ENCODE measurements around the gene MT1B.
"Not testable (repeated sequence)": the region's sequence is repeated elsewhere in the genome, so short reads cannot be mapped to it uniquely, and the experiment has no call there.

MT1B gene

GRCh38 chr16:56621665-56622445 lies 29.8 kb upstream of the MT1B start:
- DNase-seq, result not testable (repeated sequence)

DNA sequence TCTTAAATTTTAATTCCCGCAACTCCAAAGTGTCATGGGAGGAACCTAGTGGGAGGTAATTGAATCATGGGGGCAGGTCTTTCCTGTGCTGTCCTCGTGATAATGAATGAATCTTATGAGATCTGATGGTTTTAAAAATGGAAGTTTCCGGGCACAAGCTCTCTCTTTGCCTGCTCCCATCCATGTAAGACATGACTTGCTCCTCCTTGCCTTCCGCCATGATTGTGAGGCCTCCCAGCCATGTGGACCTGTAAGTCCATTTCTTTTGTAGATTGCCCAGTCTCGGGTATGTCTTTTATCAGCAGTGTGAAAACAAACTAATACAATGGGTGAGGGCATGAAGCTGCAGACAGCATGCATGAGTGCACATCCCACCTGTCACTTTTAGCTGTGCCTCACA lies 28.5 kb upstream of the MT1B start:
- DNase-seq, result not testable (repeated sequence)

- DNase-seq, result no peak
These were observed 28.0 kb upstream of the MT1B start for GRCh38 chr16:56623637-56624036.

- no peak for DNase-seq
These were observed 26.3 kb upstream of the MT1B start, which contains the start of gene MT1E for GRCh38 chr16:56625140-56625942. Gene MT1E (plus strand): TSS chr16:56625781. CDS start chr16:56625852, 71 bp downstream.

- no peak for DNase-seq
These were observed 25.6 kb upstream of the MT1B start for GRCh38 chr16:56625943-56626654.

DNA sequence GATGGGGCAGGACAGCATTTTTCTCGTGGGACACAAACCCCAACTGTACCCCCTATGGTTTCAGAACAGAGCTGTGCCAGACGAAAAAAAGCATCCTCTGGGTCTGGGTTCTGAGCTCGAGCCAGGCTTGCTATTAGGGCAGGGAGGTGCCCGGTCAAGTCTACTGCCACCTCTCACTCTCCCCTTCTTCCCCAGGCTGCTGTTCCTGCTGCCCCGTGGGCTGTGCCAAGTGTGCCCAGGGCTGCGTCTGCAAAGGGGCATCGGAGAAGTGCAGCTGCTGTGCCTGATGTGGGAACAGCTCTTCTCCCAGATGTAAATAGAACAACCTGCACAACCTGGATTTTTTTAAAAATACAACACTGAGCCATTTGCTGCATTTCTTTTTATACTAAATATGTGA lies 25.0 kb upstream of the MT1B start:
- DNase-seq, result no peak

DNA sequence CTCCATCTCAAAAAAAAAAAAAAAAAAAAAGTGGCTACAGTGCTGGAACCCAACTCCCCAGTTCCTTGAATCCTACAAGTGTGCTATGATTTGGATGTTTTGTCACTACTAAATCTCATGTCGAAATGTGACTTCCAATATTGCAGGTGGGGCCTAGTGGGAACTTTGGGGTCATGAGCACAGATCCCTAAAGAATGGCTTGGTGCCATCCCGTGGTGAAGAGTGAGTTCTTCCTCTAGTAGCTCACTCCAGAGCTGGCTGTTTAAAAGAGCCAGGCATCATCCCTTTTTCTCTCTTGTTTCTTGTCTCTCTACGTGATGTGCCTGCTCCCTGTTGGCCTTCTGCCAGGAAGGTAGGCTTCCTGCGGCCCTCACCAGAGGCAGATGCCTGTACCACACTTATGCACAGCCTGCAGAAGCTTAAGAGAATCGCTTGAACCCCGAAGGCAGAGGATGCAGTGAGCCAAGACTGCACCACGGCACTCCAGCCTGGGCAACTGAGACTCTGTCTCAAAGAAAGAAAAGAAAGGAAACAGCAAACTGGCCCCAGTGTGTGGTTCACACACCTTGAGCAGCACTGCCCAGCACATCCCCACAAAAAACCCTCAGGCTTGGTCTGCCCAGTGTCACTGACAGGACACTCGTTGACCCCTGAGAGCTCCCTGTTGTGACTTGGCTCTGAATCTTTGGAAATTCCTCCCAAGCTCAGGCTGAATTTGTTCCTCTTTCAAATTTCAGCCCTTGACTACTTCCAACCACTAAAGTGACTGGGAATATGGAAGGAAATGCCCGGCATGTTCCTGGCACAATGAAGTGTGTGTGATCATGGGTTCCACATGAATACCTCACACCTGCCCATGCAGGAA lies 23.0 kb upstream of the MT1B start:
- DNase-seq, result no peak

DNA sequence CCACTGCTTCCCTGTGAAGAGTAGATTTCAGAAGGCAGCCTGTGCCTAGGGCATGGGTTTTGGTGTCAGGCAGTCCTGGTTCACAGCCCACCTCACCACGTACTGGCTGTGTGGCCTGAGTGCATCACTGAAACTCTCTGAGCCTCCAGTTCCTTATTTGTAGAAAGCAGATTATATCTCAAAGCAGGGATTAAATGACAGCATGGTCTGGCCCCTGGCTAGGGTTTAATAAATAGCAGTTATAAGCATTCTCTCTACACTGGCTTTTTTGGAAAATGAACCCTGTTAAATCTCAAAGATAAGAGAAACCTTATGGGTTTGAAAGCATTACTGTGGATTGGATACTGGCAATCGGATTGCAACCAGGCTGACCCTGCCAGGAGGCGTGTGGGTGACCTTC lies 22.2 kb upstream of the MT1B start:
- DNase-seq, result no peak

DNA sequence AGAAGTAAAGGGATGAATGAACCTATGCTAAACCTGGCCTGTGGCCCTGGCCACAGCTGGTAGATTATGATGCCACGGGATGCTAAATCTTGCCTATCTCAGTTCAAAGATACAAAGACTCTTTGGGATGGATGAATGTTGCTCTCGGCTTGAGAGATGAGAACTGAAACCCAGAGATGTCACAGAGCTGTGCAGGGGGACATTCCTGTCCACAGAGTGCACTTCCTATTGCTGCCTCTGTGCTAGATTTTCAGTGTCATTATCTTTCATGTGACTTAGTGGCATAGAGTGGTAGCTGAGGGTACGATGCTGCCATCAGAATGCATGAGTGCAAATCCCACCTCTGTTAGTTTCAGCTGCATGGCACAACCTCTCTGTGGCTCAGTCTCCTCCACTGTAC lies 21.6 kb upstream of the MT1B start:
- no peak for DNase-seq

GRCh38 chr16:56631197-56631596 lies 20.5 kb upstream of the MT1B start:
- DNase-seq, result no peak

DNA sequence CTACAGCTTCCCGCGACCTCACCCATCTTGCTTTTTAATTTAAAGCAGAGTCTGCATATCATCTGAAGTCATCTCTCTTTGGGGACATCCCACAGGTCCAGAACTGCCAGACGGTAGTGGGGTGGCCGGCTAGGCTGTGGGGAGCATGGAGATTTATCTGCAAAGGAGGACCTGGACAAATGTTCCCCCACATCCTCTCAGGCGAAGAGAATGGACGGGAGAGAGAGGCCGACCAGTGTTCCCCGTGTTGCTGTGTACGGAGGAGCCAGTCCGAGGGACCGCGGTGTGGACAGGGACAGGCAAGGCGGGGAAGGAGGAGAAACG lies 19.9 kb upstream of the MT1B start:
- no peak for DNase-seq

GRCh38 chr16:56632156-56632847 lies 19.4 kb upstream of the MT1B start, which contains the start of gene MT1M:
Gene MT1M (plus strand): TSS chr16:56632659. CDS start chr16:56632732, 73 bp downstream.
- no peak for DNase-seq

- DNase-seq, result no peak
These were observed 18.8 kb upstream of the MT1B start for GRCh38 chr16:56632848-56633365.

GRCh38 chr16:56633535-56633934 lies 18.2 kb upstream of the MT1B start:
- no peak for DNase-seq

DNA sequence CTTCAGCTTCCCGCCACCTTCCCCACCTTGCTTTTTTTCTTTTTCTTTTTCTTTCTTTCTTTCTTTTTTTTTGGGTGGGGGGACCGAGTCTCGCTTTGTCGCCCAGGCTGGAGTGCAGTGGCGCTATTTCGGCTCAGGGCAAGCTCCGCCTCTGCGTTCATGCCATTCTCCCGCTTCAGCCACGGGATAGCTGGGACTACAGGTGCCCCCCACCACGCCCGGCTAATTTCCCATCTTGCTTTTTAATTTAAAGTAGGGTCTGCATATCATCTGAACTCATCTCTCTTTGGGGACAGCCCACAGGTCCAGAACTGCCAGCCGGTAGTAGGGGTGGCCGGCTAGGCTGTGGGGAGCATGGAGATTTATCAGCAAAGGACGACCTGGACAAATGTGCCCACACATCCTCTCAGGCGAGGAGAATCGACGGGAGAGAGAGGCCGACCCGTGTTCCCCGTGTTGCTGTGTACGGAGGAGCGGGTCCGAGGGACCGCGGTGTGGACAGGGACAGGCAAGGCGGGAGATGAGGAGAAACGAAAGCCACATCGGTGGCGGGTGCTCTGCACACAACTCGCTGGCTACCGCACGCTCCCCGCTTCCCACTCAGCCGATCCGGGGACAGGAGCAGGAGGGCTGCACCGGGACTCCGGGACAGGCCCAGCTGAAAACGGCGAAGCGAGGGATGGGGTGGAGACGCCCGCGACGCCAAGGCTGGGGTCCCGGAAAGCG lies 16.8 kb upstream of the MT1B start:
- DNase-seq, result no peak

GRCh38 chr16:56635441-56635967 lies 16.2 kb upstream of the MT1B start:
- DNase-seq, result no peak

DNA sequence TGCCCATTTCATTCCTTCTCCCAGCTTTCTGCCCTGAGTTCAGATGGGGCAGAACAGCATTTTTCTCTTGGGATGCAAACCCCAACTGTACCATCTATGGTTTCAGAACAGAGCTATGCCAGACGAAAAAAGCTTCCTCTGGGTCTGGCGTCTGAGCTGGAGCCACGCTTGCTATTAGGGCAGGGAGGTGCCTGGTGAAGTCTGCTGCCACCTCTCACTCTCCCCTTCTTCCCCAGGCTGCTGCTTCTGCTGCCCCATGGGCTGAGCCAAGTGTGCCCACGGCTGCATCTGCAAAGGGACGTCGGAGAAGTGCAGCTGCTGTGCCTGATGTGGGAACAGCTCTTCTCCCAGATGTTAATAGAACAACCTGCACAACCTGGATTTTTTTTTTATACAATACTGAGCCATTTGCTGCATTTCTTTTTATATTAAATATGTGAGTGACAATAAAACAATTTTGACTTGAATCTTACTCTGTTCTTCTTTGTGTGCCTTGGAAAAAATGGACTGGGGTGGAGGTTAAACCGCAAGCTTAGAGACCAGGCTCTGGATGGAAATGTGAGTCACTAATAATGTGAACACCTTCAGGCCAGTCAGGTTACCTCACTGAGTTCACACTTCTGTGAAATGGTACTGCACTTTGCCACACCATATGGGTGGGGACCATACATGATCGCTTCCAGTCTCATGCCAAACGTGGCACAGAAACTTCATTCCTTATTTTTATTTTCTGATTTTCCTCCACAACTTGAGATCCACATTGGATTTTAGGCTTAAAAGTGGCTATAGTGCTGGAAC lies 14.9 kb upstream of the MT1B start:
- DNase-seq, result no peak

- DNase-seq, result no peak
These were observed 13.6 kb upstream of the MT1B start, which contains the start of gene MT1A for GRCh38 chr16:56637814-56638750. Gene MT1A (plus strand): TSS chr16:56638666. CDS start chr16:56638739, 73 bp downstream.

DNA sequence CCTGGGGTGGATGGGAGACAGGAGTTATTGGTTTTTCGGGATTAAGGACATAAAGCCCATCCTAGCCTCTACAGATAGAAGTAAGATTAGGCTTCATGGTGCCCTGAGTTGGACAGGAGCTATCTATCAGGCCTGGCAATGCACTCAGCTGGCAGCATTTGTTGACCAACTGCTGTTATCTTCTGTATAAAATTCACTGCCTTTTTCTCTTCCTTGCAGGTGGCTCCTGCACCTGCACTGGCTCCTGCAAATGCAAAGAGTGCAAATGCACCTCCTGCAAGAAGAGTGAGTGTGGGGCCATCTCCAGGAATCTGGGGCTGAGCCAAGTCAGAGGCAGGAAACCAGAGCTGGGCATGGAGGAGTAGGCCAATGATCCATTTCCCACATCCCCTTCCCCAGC lies 12.6 kb upstream of the MT1B start:
- DNase-seq, result no peak
